Measurements from ENCODE around the gene GSS. TPM values are rescaled to one million over a fixed set of nuclear protein-coding genes. Genes with fewer than 3 reads are reported as not detected.
A peak's percentile ranks its signal among the peaks of the same experiment; 100 is the strongest.

GSS gene
- total RNA-seq, 1 donor from 2014 or later: 64.8 TPM

DNA sequence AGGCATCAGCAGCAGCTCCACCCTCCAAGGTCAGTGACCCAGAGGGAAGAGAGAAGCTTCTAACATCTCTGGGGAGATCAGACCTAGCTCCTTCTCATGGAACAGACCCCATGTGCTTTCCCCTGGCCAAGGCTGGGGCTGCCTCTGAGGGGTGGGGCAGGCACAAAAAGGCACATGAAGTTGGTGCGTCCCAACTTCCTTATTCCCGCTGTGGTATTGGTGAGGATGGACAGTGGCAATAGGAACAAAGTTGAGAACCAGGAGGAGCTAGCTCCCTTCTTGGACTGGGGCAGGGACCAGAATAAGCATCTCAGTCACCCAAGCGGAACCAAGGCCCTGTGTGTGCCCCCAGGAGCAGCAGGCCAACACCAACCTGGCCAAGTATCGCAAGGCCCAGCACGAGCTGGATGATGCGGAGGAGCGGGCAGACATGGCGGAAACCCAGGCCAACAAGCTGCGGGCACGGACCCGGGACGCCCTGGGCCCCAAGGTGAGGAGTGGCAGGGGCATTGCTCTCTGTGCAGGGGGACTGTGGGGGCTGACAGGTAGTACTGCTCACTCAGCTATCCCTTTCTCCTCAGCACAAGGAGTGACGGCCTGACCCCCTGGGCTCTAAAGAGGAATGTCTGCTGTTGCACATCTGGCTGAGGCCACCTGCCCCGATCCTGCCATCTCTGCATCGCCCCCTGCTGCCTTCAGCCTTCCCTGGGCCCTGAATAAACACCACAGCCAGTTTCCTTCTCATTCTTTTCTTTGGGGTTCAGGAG, 46.2 kb upstream of the GSS start:
- H3K4me3 ChIP-seq (ENCODE audit: low read depth, low read length): no peak overlapping the region
- DNase-seq (ENCODE audit: low read depth): no peak
- H3K27me3 ChIP-seq (ENCODE audit: control insufficient read depth, insufficient read depth, low read length): no peaks in the 10 kb centered on the region
- H3K36me3 ChIP-seq (ENCODE audit: control insufficient read depth, insufficient read depth, low read length): peaks cover 5% of the 10 kb centered on the region
- TF ChIP-seq, protein P1, sequence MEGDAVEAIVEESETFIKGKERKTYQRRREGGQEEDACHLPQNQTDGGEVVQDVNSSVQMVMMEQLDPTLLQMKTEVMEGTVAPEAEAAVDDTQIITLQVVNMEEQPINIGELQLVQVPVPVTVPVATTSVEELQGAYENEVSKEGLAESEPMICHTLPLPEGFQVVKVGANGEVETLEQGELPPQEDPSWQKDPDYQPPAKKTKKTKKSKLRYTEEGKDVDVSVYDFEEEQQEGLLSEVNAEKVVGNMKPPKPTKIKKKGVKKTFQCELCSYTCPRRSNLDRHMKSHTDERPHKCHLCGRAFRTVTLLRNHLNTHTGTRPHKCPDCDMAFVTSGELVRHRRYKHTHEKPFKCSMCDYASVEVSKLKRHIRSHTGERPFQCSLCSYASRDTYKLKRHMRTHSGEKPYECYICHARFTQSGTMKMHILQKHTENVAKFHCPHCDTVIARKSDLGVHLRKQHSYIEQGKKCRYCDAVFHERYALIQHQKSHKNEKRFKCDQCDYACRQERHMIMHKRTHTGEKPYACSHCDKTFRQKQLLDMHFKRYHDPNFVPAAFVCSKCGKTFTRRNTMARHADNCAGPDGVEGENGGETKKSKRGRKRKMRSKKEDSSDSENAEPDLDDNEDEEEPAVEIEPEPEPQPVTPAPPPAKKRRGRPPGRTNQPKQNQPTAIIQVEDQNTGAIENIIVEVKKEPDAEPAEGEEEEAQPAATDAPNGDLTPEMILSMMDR (IDR thresholded peaks at IDR 0.05; ENCODE audit: insufficient read depth, low read length, poor library complexity, severe bottlenecking): peak; percentile 37

GRCh38 chr20:35000922-35001595, 45.5 kb upstream of the GSS start:
- H3K4me3 ChIP-seq (ENCODE audit: low read depth, low read length): no peak overlapping the region
- no peak for DNase-seq (ENCODE audit: low read depth)
- TF ChIP-seq, protein P1 (IDR thresholded peaks at IDR 0.05; ENCODE audit: insufficient read depth, low read length, poor library complexity, severe bottlenecking): no peak
- H3K36me3 ChIP-seq (ENCODE audit: control insufficient read depth, insufficient read depth, low read length): peaks cover 5% of the 10 kb centered on the region
- H3K27me3 ChIP-seq (ENCODE audit: control insufficient read depth, insufficient read depth, low read length): no peaks in the 10 kb centered on the region

DNA sequence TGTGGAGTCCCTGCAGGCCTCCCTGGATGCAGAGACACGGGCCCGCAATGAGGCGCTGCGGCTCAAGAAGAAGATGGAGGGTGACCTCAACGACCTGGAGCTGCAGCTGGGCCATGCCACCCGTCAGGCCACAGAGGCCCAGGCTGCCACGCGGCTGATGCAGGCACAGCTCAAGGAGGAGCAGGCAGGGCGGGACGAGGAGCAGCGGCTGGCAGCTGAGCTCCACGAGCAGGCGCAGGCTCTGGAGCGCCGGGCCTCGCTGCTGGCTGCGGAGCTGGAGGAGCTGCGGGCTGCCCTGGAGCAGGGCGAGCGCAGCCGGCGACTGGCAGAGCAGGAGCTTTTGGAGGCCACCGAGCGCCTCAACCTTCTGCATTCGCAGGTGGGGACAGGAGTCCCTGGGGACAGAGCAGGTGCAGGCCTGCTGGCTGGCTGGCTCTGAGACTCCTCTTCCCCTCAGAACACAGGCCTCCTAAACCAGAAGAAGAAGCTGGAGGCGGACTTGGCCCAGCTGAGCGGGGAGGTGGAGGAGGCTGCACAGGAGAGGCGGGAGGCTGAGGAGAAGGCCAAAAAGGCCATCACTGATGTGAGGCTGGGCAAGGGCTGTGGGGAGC, 44.8 kb upstream of the GSS start:
- no peak for DNase-seq (ENCODE audit: low read depth)
- TF ChIP-seq, protein P1 (IDR thresholded peaks at IDR 0.05; ENCODE audit: insufficient read depth, low read length, poor library complexity, severe bottlenecking): no peak
- H3K4me3 ChIP-seq (ENCODE audit: low read depth, low read length): no peak overlapping the region
- peaks cover 5% of the 10 kb centered on the region for H3K36me3 ChIP-seq (ENCODE audit: control insufficient read depth, insufficient read depth, low read length)
- no peaks in the 10 kb centered on the region for H3K27me3 ChIP-seq (ENCODE audit: control insufficient read depth, insufficient read depth, low read length)

DNA sequence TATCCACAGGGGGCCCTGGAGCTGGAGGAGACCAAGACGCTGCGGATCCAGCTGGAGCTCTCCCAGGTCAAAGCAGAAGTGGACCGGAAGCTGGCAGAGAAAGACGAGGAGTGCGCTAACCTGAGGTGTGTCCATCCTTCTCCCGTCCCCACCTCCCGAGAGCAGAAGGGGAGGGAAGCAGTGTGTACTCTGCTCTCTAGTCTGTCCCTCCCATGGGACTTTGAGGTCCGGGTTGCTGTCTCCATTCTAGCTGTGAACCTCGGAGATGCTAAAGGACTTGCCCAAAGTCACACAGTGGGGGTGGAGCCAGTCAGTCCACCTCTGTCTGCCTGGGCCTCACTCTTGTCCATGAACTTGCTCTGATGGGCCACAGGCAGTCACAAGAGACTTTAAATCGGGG, 44.2 kb upstream of the GSS start:
- peaks cover 5% of the 10 kb centered on the region for H3K36me3 ChIP-seq (ENCODE audit: control insufficient read depth, insufficient read depth, low read length)
- no peak for DNase-seq (ENCODE audit: low read depth)
- no peak overlapping the region for H3K4me3 ChIP-seq (ENCODE audit: low read depth, low read length)
- no peaks in the 10 kb centered on the region for H3K27me3 ChIP-seq (ENCODE audit: control insufficient read depth, insufficient read depth, low read length)
- TF ChIP-seq, protein P1 (IDR thresholded peaks at IDR 0.05; ENCODE audit: insufficient read depth, low read length, poor library complexity, severe bottlenecking): no peak

- DNase-seq (ENCODE audit: low read depth): no peak
- Histone ChIP-seq H3K36me3 (ENCODE audit: control insufficient read depth, insufficient read depth, low read length) (peaks cover 5% of the 10 kb centered on the region), H3K4me3 (ENCODE audit: low read depth, low read length) (no peak overlapping the region), H3K27me3 (ENCODE audit: control insufficient read depth, insufficient read depth, low read length) (no peaks in the 10 kb centered on the region)
- TF ChIP-seq, protein P1 (IDR thresholded peaks at IDR 0.05; ENCODE audit: insufficient read depth, low read length, poor library complexity, severe bottlenecking): no peak
Observed at GRCh38 chr20:34999021-34999451, 43.4 kb upstream of the GSS start.
